AG04450 (cell line): ENCODE results near the gene POLD2. TPM values are rescaled to one million over a fixed set of nuclear protein-coding genes. Genes with fewer than 3 reads are reported as not detected.

Source experiments
- CTCF ChIA-PET: fragments of 300-600, 350-600 bp; formaldehyde crosslinking; extraction: SDS; loops from one replicate; lab custom pipeline; 2022; ENCODE audit warnings: antibody characterized with exemption, inconsistent platforms; lab: Charles Lee
- POLR2A ChIA-PET: fragments of 350-600 bp; formaldehyde crosslinking; extraction: SDS; loops from one replicate; lab custom pipeline; 2021; ENCODE audit warnings: antibody characterized with exemption, inconsistent platforms; lab: Yijun Ruan, JAX
- DNase-seq: peaks from one replicate; pipeline ENCODE4 v3.0.0-alpha.2; 2011; ENCODE audit warnings: low read depth, low spot score
- H3K27ac ChIP-seq: one replicate; pipeline ENCODE4 v1.5.1; 2012; ENCODE audit warnings: low read depth, low read length, control low read depth
- H3K27me3 ChIP-seq: one replicate; pipeline ENCODE4 v1.6.0; 2012; ENCODE audit warnings: low read length; ENCODE audit not compliant: control insufficient read depth, insufficient read depth
- H3K4me3 ChIP-seq: 2 replicates; pipeline ENCODE4 v1.5.1; 2011; ENCODE audit warnings: mild to moderate bottlenecking, low read depth, low read length, control low read depth
- H3K9me3 ChIP-seq: 2 replicates; pipeline ENCODE4 v1.5.1; 2012; ENCODE audit warnings: low read length; ENCODE audit not compliant: control insufficient read depth, insufficient read depth
- polyA plus RNA-seq: library from polyadenylated mRNA; depleted of rRNA; stranded (reverse); fragments of >200 nt; gene quantifications from 2 replicates; pipeline ENCODE4 v1.2.3, GENCODE V29; 2011
- TF ChIP-seq, protein P1 (sequence below): IDR thresholded peaks from 2 replicates; pipeline ENCODE4 v1.5.1; 2011; ENCODE audit warnings: low read depth, low read length, control low read depth, inconsistent platforms

POLD2 gene
- polyA plus RNA-seq, 1 experiment: 64.8 TPM

GRCh38 chr7:44112997-44113763 is 10.2 kb downstream of the POLD2 start:
- POLR2A ChIA-PET: no interaction called here

DNA sequence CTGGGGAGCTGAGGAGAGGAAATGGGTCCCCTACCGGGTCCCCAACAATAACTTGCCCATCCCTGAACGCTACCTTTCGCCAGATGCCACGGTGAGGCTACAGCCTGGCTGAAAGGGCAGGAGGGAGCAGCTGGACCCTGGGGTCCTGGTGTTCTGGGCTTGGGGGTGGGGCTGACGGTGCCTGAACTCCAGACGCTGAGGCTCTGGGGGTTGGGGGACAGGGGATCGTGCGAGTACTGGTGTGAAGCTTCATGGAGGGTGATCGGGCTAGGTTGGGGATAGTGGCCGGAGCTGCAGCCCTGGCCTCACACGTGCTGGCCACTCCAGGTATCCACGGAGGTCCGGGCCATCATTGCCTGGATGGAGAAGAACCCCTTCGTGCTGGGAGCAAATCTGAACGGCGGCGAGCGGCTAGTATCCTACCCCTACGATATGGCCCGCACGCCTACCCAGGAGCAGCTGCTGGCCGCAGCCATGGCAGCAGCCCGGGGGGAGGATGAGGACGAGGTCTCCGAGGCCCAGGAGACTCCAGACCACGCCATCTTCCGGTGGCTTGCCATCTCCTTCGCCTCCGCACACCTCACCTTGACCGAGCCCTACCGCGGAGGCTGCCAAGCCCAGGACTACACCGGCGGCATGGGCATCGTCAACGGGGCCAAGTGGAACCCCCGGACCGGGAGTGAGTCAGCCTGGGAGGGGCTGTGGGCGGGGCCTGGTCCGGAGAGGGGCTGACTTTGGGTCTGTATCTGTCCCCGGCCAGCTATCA is 10.9 kb downstream of the POLD2 start:
- Histone ChIP-seq H3K4me3 (no peak overlapping the region), H3K27me3 (no peaks in the 10 kb centered on the region), H3K27ac (no peak overlapping the region), H3K9me3 (peaks cover 4% of the 10 kb centered on the region; the same call in 1 of the 2 replicates)
- DNase-seq: no peak
- CTCF ChIA-PET: no interaction called here
- POLR2A ChIA-PET: no interaction called here
- TF ChIP-seq, protein P1, sequence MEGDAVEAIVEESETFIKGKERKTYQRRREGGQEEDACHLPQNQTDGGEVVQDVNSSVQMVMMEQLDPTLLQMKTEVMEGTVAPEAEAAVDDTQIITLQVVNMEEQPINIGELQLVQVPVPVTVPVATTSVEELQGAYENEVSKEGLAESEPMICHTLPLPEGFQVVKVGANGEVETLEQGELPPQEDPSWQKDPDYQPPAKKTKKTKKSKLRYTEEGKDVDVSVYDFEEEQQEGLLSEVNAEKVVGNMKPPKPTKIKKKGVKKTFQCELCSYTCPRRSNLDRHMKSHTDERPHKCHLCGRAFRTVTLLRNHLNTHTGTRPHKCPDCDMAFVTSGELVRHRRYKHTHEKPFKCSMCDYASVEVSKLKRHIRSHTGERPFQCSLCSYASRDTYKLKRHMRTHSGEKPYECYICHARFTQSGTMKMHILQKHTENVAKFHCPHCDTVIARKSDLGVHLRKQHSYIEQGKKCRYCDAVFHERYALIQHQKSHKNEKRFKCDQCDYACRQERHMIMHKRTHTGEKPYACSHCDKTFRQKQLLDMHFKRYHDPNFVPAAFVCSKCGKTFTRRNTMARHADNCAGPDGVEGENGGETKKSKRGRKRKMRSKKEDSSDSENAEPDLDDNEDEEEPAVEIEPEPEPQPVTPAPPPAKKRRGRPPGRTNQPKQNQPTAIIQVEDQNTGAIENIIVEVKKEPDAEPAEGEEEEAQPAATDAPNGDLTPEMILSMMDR: no peak

More at GRCh38 chr7:44112997-44113763, 10.2 kb downstream of the POLD2 start:
- no peak for DNase-seq
- H3K9me3 ChIP-seq: peaks cover 4% of the 10 kb centered on the region; the same call in 1 of the 2 replicates
- no peak overlapping the region for H3K4me3 ChIP-seq
- CTCF ChIA-PET: no interaction called here
- TF ChIP-seq, protein P1: no peak
- no peaks in the 10 kb centered on the region for H3K27me3 ChIP-seq
- H3K27ac ChIP-seq: no peak overlapping the region

- CTCF ChIA-PET: no interaction called here
- DNase-seq: no peak
Measured at GRCh38 chr7:44111761-44112160, 11.6 kb downstream of the POLD2 start.

DNA sequence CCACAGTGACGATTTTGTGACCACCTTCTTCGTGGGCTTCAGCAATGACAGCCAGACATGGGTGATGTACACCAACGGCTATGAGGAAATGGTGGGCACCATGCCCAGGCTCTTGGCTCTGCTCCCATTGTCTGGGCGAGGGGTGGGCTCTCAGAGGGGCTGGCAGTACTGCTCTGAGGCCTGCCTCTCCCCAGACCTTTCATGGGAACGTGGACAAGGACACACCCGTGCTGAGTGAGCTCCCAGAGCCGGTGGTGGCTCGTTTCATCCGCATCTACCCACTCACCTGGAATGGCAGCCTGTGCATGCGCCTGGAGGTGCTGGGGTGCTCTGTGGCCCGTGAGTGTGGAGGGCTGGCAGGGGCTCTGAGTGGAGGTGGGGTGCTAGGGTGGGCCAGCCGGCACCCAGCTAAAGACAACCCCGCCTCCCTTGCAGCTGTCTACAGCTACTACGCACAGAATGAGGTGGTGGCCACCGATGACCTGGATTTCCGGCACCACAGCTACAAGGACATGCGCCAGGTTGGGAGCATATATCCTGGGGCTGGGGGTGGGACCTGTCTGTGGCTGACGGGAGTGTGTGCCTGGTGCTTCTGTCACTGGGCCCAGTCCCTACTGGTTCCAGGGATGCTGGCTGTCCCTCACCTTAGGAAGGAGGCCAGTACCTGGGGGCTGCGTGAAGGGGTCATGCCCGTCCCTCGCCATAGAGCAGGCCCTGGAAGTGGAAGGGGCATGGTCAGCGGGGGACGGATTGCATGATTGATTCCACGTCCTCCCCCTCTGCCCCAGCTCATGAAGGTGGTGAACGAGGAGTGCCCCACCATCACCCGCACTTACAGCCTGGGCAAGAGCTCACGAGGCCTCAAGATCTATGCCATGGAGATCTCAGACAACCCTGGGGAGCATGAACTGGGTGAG is 12.4 kb downstream of the POLD2 start:
- Histone ChIP-seq H3K4me3 (no peak overlapping the region), H3K9me3 (peaks cover 4% of the 10 kb centered on the region; the same call in 1 of the 2 replicates), H3K27me3 (no peaks in the 10 kb centered on the region), H3K27ac (no peak overlapping the region)
- DNase-seq: no peak
- CTCF ChIA-PET: no interaction called here
- TF ChIP-seq, protein P1: no peak
- POLR2A ChIA-PET: interaction anchor here (0.8 to 1.6 kb wide), 2 partner anchors 12 to 19 kb away, joined by 3 to 4 read pairs; partner anchors contain the start of gene POLD2

More at GRCh38 chr7:44111761-44112160, 11.6 kb downstream of the POLD2 start:
- H3K9me3 ChIP-seq: peaks cover 4% of the 10 kb centered on the region; the same call in 1 of the 2 replicates
- H3K27me3 ChIP-seq: no peaks in the 10 kb centered on the region
- TF ChIP-seq, protein P1: no peak
- H3K4me3 ChIP-seq: no peak overlapping the region
- H3K27ac ChIP-seq: no peak overlapping the region
- POLR2A ChIA-PET: interaction anchor here (1.6 kb wide), 1 partner anchor 12 kb away, joined by 4 read pairs; the partner anchor contains the start of gene POLD2
